Upper lobe of left lung (tissue), 4 donors: ENCODE data around the gene ABCC5.

ENCODE experiments used
- CTCF ChIP-seq, 6 experiments: fragments of 450-650 bp in 4 of 6; fragments of 200-600 bp in 2 of 6; sonication (generic) in 2 of 6; IDR thresholded peaks; one replicate each; pipeline ENCODE4 v1.5.1; 2016 to 2019; ENCODE audit warnings: antibody characterized with exemption in 6 of 6
- POLR2A ChIP-seq, 4 donors: fragments of 450-650 bp; IDR thresholded peaks; one replicate each; pipeline ENCODE4 v1.5.1; 2016 to 2017; ENCODE audit warnings: antibody characterized with exemption in 4 of 4, mild to moderate bottlenecking in 2 of 4

DNA sequence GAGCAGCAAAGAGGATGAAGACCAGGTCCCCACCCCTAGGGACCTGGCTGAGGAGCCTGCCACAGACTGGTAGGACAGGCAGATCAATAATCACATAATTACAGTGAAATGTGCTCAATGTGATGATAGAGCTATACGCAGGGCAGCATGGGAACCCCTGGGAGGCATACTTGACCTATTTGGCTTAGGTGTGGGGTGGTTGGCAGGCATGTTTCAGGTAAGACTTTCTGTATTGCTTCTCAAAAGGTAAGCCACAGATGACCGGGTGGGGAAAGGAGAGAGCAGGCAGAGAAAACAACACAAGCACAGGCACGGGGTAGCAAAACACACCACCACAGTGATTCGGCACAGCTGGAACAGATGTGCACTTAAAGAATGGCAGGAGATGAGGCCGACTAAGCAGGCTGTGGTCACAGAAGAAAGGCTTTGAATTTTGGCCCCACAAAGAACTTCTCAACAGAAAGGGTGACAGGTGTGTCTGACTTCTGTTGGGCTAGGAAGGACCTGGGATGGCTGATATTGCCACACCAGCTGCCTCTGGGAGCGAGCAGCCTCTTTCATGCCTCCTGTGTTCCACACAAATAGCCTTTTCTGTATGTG lies 64.1 kb downstream of the ABCC5 start:
- TF ChIP-seq CTCF (IDR thresholded peaks at IDR 0.05) (no peak), POLR2A (IDR thresholded peaks at IDR 0.05) (no peak)
